Body of pancreas (tissue), 4 donors: ENCODE measurements around the gene ENTR1. TPM values are rescaled to one million over a fixed set of nuclear protein-coding genes. Genes with fewer than 3 reads are reported as not detected.

Source experiments
- ATAC-seq: fragments of 150-250 bp; one replicate; pipeline ENCODE4 v1.9.1; 2016
- DNase-seq, 4 donors: peaks; one replicate each; pipeline ENCODE4 v3.0.0-alpha.2; 2019
- H3K27ac ChIP-seq, 4 donors: fragments of 200-600 bp; sonication (generic); 1 replicate in 3 of 4; 2 replicates in 1 of 4; pipeline versions ENCODE4 v1.5.1 to v1.6.1; 2016 to 2019; ENCODE audit warnings: mild to moderate bottlenecking in 1 of 4, mixed read lengths in 1 of 4, moderate library complexity in 1 of 4
- H3K27me3 ChIP-seq, 2 donors: fragments of 200-600 bp; sonication (generic); one replicate each; pipeline ENCODE4 v1.6.0; 2016; ENCODE audit warnings: mild to moderate bottlenecking in 1 of 2
- H3K36me3 ChIP-seq, 2 donors: fragments of 200-600 bp; sonication (generic); replicated peaks in 1 of 2; 2 replicates each; pipeline ENCODE4 v1.5.1; 2016; ENCODE audit warnings: low read depth in 2 of 2; ENCODE audit not compliant: insufficient read depth in 1 of 2
- H3K4me1 ChIP-seq: fragments of 200-600 bp; sonication (generic); one replicate; pipeline ENCODE4 v1.6.0; 2016
- H3K4me3 ChIP-seq, 2 donors: fragments of 200-600 bp; sonication (generic); 1 replicate in 1 of 2; 2 replicates in 1 of 2; pipeline ENCODE4 v1.5.1; 2016 to 2019
- H3K9me3 ChIP-seq, 3 donors: fragments of 200-600 bp; sonication (generic); 1 replicate in 2 of 3; 2 replicates in 1 of 3; pipeline ENCODE4 v1.5.1; 2016
- CTCF ChIP-seq, 7 experiments: fragments of 450-650 bp in 4 of 7; fragments of 200-600 bp in 3 of 7; sonication (generic) in 3 of 7; IDR thresholded peaks; one replicate each; pipeline ENCODE4 v1.5.1; 2016 to 2019; ENCODE audit warnings: antibody characterized with exemption in 7 of 7
- POLR2A ChIP-seq, 3 donors: fragments of 450-650 bp; IDR thresholded peaks; one replicate each; pipeline ENCODE4 v1.6.1; 2016; ENCODE audit warnings: antibody characterized with exemption in 3 of 3, mild to moderate bottlenecking in 2 of 3
- WGBS, 2 donors: methylation state at CpG; one replicate each; pipeline ENCODE4 v1.1.5; 2017; 5-methylcytosine and 5-hydroxymethylcytosine counted together
- intact Hi-C: fragments of 100-400 bp; cut with DNase I; formaldehyde crosslinking; loops from one replicate; pipeline ENCODE4 v1.15.1; 2023
- total RNA-seq, 2 donors: library from RNA; depleted of rRNA; stranded (reverse); fragments of >200 nt; gene quantifications; one replicate each; pipeline ENCODE4 v1.1.0, GENCODE V29; 2016

ENTR1 gene
- total RNA-seq, 2 donors from 2014 or later = 20.2 to 71.5 TPM

- no peak for ATAC-seq
- intact Hi-C loops = no loop called here
- WGBS, 2 donors = 81 to 87% methylated on average over 33 to 42 of the region's 43 CpGs
Observed at GRCh38 chr9:136361047-136361753, 49.2 kb downstream of the ENTR1 start.

GRCh38 chr9:136359774-136360718 is 50.4 kb downstream of the ENTR1 start:
- WGBS, 2 donors = 86 to 88% methylated on average over 19 to 38 of the region's 38 CpGs
- Histone ChIP-seq H3K4me3 (no peak overlapping the region), H3K36me3 (no peaks in the 10 kb centered on the region), H3K27ac (no peak overlapping the region), H3K9me3 (no peaks in the 10 kb centered on the region), H3K4me1 (peaks cover 22% of the 10 kb centered on the region), H3K27me3 (no peaks in the 10 kb centered on the region)
- TF ChIP-seq POLR2A (IDR thresholded peaks at IDR 0.05) (no peak), CTCF (IDR thresholded peaks at IDR 0.05) (no peak)
- no peak for ATAC-seq
- no peak for DNase-seq
- intact Hi-C loops = no loop called here

More at GRCh38 chr9:136361047-136361753, 49.2 kb downstream of the ENTR1 start:
- TF ChIP-seq POLR2A (IDR thresholded peaks at IDR 0.05) (no peak), CTCF (IDR thresholded peaks at IDR 0.05) (no peak)
- no peaks in the 10 kb centered on the region for H3K9me3 ChIP-seq
- H3K27ac ChIP-seq = peak overlapping the region in 1 of 4 donors; percentile 39
- H3K36me3 ChIP-seq = no peaks in the 10 kb centered on the region
- H3K4me1 ChIP-seq = peaks cover 22% of the 10 kb centered on the region
- no peaks in the 10 kb centered on the region for H3K27me3 ChIP-seq
- H3K4me3 ChIP-seq = no peak overlapping the region
- DNase-seq = no peak

- H3K36me3 ChIP-seq = no peaks in the 10 kb centered on the region
- DNase-seq (no peak), ATAC-seq (no peak)
- H3K27me3 ChIP-seq = no peaks in the 10 kb centered on the region
- H3K9me3 ChIP-seq = no peaks in the 10 kb centered on the region
- 45 to 80% methylated on average over 1 to 2 of the region's 2 CpGs for WGBS, 2 donors
- no peak overlapping the region for H3K4me3 ChIP-seq
- no peak overlapping the region for H3K27ac ChIP-seq
- TF ChIP-seq POLR2A (IDR thresholded peaks at IDR 0.05) (no peak), CTCF (IDR thresholded peaks at IDR 0.05) (no peak)
- H3K4me1 ChIP-seq = peaks cover 20% of the 10 kb centered on the region
- intact Hi-C loops = no loop called here
Observed at GRCh38 chr9:136358888-136359287, 51.5 kb downstream of the ENTR1 start.

GRCh38 chr9:136358016-136358415 is 52.4 kb downstream of the ENTR1 start:
- TF ChIP-seq POLR2A (IDR thresholded peaks at IDR 0.05) = no peak
- no peak for TF ChIP-seq CTCF (IDR thresholded peaks at IDR 0.05)
- Histone ChIP-seq H3K9me3 (no peaks in the 10 kb centered on the region), H3K4me3 (no peak overlapping the region), H3K27me3 (no peaks in the 10 kb centered on the region), H3K4me1 (peaks cover 17% of the 10 kb centered on the region), H3K27ac (no peak overlapping the region), H3K36me3 (no peaks in the 10 kb centered on the region)
- DNase-seq (no peak), ATAC-seq (no peak)
- intact Hi-C loops = no loop called here
- 94% methylated on average over 14 of the region's 29 CpGs; no CpG with 5 or more reads in 1 of the 2 donors for whole genome bisulfite sequencing, 2 donors
